GM15510 (cell line): Measurements from ENCODE around the gene RITA1.
A peak's percentile ranks its signal among the peaks of the same experiment; 100 is the strongest.

Experiments
- POLR2A ChIP-seq: IDR thresholded peaks from 3 replicates; pipeline ENCODE4 v1.6.1; 2011; ENCODE audit warnings: borderline replicate concordance; ENCODE audit not compliant: insufficient read length; ENCODE audit errors: extremely low read depth

The RITA1 gene

GRCh38 chr12:113226696-113227568 is 41.4 kb downstream of the RITA1 start:
- no peak for TF ChIP-seq POLR2A

- TF ChIP-seq POLR2A: no peak
These were observed 42.3 kb downstream of the RITA1 start for GRCh38 chr12:113227686-113228391.

- TF ChIP-seq POLR2A: no peak
These were observed 43.0 kb downstream of the RITA1 start for GRCh38 chr12:113228394-113229028.

- no peak for TF ChIP-seq POLR2A
These were observed 45.1 kb downstream of the RITA1 start for GRCh38 chr12:113230315-113231234.

- TF ChIP-seq POLR2A: no peak
These were observed 45.9 kb downstream of the RITA1 start for GRCh38 chr12:113231235-113232088.

- no peak for TF ChIP-seq POLR2A
These were observed 46.7 kb downstream of the RITA1 start for GRCh38 chr12:113232089-113232839.

GRCh38 chr12:113232840-113233585 is 47.5 kb downstream of the RITA1 start:
- no peak for TF ChIP-seq POLR2A

GRCh38 chr12:113233967-113234366 is 48.4 kb downstream of the RITA1 start:
- no peak for TF ChIP-seq POLR2A

GRCh38 chr12:113234483-113234882 is 49.0 kb downstream of the RITA1 start:
- no peak for TF ChIP-seq POLR2A

GRCh38 chr12:113235976-113236375 is 50.5 kb downstream of the RITA1 start:
- TF ChIP-seq POLR2A: no peak

- peak; percentile 12 for TF ChIP-seq POLR2A
These were observed 51.2 kb downstream of the RITA1 start for GRCh38 chr12:113236539-113237399.

- TF ChIP-seq POLR2A: no peak
These were observed 52.2 kb downstream of the RITA1 start for GRCh38 chr12:113237748-113238147.

GRCh38 chr12:113238309-113238708 is 52.8 kb downstream of the RITA1 start:
- TF ChIP-seq POLR2A: no peak
